Mesothelial cell of epicardium (in vitro differentiated cells): ENCODE measurements around the gene PAXIP1. TPM values are rescaled to one million over a fixed set of nuclear protein-coding genes. Genes with fewer than 3 reads are reported as not detected.
A peak's percentile ranks its signal among the peaks of the same experiment; 100 is the strongest.

Experiments
- DNase-seq, 2 experiments: peaks; one replicate each; pipeline ENCODE4 v3.0.0; 2021; ENCODE audit warnings: low spot score in 2 of 2; ENCODE audit not compliant: unreplicated experiment in 2 of 2
- H3K27ac Mint-ChIP-seq: 2 replicates; pipeline ENCODE4 v1.8.0; 2021; ENCODE audit warnings: mixed read lengths
- H3K27me3 Mint-ChIP-seq: 2 replicates; pipeline ENCODE4 v1.8.0; 2021; ENCODE audit warnings: low read depth, mixed read lengths
- H3K36me3 Mint-ChIP-seq: 2 replicates; pipeline ENCODE4 v1.8.0; 2021; ENCODE audit warnings: mixed read lengths
- H3K4me1 Mint-ChIP-seq: 2 replicates; pipeline ENCODE4 v1.8.0; 2021; ENCODE audit warnings: mixed read lengths
- H3K4me3 Mint-ChIP-seq: 2 replicates; pipeline ENCODE4 v1.8.0; 2021; ENCODE audit warnings: mild to moderate bottlenecking, moderate library complexity, mixed read lengths
- H3K9me3 Mint-ChIP-seq: 2 replicates; pipeline ENCODE4 v1.8.0; 2021; ENCODE audit warnings: mixed read lengths
- CTCF ChIP-seq: fragments of 200-600 bp; sonication (generic); IDR thresholded peaks from one replicate; pipeline ENCODE4 v1.5.0; 2021; ENCODE audit warnings: antibody characterized with exemption; ENCODE audit not compliant: unreplicated experiment
- total RNA-seq: library from RNA; stranded (reverse); gene quantifications from 3 replicates; pipeline ENCODE4 v1.2.1, GENCODE V29; 2021

PAXIP1 gene
- total RNA-seq, 1 donor from 2014 or later = 21.3 TPM

GRCh38 chr7:155009570-155010157 lies 6.7 kb upstream of the PAXIP1 start:
- no peak for DNase-seq
- Mint-ChIP-seq H3K4me3 (no peak overlapping the region), H3K27ac (no peak overlapping the region), H3K27me3 (peaks cover 3% of the 10 kb centered on the region), H3K36me3 (peaks cover 4% of the 10 kb centered on the region), H3K4me1 (peaks cover 3% of the 10 kb centered on the region), H3K9me3 (no peaks in the 10 kb centered on the region)
- no peak for TF ChIP-seq CTCF

DNA sequence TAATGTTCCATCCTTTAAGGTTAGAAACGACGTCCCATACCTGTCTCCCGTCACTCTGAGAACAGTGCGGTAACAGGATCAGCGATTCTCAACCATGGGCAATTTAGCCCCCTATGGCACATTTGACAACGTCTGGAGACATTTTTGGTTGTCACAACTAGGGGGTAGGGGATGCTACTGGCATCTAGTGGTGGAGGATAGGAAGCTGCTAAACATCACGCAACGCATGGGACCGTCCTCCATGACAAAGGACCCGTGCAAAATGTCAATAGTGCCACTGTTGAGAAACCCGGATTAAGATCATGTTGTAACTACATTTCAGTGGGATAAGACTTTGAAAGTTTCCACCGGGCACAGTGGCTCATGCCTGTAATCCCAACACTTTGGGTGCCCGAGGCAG lies 5.0 kb upstream of the PAXIP1 start:
- no peaks in the 10 kb centered on the region for H3K9me3 Mint-ChIP-seq
- H3K27me3 Mint-ChIP-seq = peaks cover 3% of the 10 kb centered on the region
- DNase-seq = no peak
- no peak overlapping the region for H3K4me3 Mint-ChIP-seq
- H3K36me3 Mint-ChIP-seq = peaks cover 5% of the 10 kb centered on the region
- no peak overlapping the region for H3K27ac Mint-ChIP-seq
- H3K4me1 Mint-ChIP-seq = peaks cover 8% of the 10 kb centered on the region
- TF ChIP-seq CTCF = no peak

DNA sequence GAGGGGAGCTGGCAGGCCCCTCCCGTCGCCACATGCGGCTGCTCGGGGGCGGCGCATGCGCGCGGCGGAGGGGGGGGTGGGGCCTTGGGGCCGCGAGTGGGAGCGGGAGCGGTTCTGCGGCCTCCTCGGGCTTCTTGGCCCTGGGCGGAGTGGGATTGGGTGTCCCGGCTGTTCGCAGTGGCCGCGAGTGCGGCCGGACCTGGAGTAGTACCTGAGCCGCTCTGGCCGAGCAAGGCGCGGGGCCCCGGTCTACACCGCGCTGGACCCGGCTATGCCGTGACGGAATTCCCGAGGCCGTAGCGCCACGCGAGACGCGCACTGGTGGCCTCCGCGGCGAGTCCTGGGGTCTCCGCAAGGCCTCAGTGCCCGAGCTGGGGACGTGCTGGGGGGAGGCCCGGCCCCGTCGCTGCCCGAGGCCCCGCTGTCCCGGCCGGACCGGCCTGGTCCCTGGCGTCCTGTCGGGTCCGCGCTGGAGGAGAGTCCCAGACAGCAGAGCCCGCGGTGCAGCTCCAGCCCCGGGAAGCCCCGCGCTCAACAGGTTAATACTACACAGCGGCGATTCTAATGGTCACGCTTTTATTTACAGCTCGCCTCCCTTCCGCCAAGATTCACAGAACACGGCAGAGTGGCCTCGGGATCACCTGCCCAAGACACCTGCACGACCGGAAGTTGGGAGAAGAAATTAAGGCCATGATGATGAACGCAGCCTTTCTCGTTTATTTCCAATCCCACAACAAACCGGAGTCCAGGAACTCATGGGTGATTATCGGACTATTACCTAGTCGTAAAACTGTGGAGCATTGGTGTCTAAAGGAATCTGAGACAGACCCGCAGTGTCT lies 671 bp upstream of the PAXIP1 start:
- Mint-ChIP-seq H3K27ac (peak overlapping the region; percentile 99), H3K36me3 (peaks cover 5% of the 10 kb centered on the region), H3K9me3 (no peaks in the 10 kb centered on the region), H3K27me3 (no peaks in the 10 kb centered on the region), H3K4me3 (peak overlapping the region; percentile 96), H3K4me1 (peaks cover 13% of the 10 kb centered on the region)
- TF ChIP-seq CTCF = no peak
- DNase-seq = peak; percentile 79 to 86

DNA sequence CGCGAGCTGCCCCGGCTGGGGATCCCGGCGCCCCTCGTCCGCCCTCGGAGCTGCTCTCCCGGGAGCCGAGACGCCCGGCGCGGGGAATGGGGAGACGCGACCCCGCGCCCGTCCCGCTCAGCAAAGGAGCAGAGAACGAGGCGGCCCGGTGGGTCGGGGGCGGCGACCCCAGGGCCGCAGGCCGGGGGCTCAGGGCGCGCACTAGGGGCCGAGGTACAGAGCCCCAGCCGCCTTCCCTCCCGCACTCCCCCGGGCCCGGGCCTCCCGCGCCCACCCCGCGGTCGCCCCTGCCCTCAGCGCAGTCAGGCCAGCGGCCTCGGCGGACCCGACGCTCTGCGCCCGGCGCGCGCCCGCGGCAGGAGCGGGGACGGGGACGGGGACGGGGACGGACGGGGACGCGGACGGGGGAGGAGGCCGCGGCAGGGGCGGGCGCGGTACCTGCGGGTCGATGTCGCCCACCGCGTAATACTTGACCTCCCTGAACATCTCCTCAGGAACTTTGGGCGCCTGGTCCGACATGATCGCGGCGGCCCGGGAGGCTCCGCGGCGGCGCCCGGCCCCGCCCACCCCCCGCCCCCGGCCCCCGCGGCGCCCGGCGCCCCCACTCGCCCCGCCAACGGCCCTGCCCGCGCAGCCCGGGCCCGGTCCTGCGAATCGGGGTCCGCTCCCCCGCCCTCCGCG lies 373 bp downstream of the PAXIP1 start:
- Mint-ChIP-seq H3K27ac (no peak overlapping the region), H3K36me3 (peaks cover 5% of the 10 kb centered on the region), H3K4me1 (peaks cover 13% of the 10 kb centered on the region), H3K27me3 (no peaks in the 10 kb centered on the region), H3K9me3 (no peaks in the 10 kb centered on the region), H3K4me3 (peak overlapping the region; percentile 34)
- DNase-seq = peak; percentile 32 to 48
- TF ChIP-seq CTCF = no peak

- DNase-seq = no peak
- H3K9me3 Mint-ChIP-seq = no peaks in the 10 kb centered on the region
- H3K4me1 Mint-ChIP-seq = peaks cover 13% of the 10 kb centered on the region
- no peak for TF ChIP-seq CTCF
- no peak overlapping the region for H3K4me3 Mint-ChIP-seq
- peak overlapping the region; percentile 58 for H3K27ac Mint-ChIP-seq
- peaks cover 8% of the 10 kb centered on the region for H3K36me3 Mint-ChIP-seq
- H3K27me3 Mint-ChIP-seq = no peaks in the 10 kb centered on the region
Measured at GRCh38 chr7:155001756-155002410, 1.0 kb downstream of the PAXIP1 start.
